DMS53 treated with DMSO at 0.1 percent for 48 hours (cell line): ENCODE measurements around the gene THBS3.
"Not testable (repeated sequence)": the region's sequence is repeated elsewhere in the genome, so short reads cannot be mapped to it uniquely, and the experiment has no call there.

Source experiments
- DNase-seq: peaks from one replicate; lab custom pipeline; 2025; ENCODE audit not compliant: unreplicated experiment; lab: John Stamatoyannopoulos, UW

THBS3 gene

DNA sequence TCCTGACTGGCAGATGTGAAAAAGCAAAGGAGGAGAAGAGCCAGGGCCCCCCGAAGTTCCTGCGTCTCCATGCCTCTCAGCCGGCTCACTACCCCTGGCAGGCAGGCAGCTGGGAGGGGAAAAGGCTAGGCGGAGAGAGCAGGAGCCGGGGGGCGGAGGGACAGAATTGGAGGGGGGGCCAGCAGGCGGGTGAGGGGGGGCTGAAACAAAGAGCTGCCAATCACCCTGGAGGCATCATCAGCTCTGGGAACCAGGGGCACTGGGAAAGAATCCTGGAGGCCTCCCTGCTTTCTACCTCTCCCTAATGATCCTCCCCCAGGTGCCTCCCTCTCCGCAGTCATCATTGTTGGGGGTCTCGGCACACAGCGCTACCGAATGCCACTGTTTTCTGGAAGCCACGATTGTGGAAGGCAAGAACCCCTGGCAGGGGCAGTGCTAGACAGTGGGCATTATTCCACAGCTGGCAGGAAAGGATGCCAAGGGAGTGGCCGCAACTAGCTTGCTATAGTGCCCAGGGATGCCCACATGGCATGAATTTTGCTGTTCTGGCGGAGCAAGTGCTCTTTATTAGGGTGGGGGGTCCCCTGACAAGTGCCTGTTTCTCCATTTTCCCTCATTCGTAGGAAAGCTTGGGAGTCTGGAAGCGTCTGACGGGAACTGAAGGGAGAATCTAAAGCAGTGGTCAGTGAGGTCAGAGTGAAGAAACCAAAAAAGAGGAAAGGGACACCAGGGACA, at the start of gene THBS3:
TSS of gene THBS3 (minus strand) at position 92 of the 735 bp plus-strand sequence. CDS start at position 71, 21 bp downstream.
- DNase-seq, result peak; percentile 63

DNA sequence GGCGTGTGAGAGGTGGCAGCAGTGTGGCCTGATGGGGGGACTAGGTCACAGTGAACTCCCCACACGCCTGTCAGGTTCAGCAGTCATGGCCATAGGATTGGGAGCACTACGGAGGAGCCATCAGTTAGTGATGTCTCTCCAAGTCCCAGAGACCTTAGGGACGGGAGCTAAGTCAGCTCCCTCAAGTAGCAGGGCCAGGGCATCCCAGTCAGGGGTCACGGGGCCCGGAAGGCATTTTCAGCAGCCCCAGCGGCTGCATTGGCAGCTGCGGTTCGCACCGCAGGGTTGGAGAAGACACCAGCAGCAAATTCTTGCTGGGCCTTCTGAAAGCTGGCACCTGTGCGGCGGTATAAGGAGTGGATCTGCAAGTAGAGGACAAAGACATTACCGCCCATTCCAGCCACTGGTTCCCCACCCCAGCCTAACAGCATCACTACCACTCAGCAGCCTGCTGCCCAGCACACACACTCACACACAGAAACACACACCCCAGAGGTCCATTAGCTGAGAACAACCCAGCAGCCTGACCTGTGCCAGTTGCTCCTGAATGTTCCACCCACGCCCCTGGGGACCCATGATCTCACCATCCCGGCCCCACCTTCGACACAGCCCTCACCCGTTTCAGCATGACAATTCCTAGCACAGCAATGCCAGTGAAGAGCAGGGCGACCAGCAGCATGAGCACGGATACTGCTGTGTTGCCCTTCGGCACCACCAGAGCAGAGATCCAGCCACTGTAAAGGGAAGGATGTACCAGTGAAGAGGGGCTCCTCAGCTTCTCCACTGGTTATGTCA, 48.6 kb upstream of the THBS3 start:
- no peak for DNase-seq

DNA sequence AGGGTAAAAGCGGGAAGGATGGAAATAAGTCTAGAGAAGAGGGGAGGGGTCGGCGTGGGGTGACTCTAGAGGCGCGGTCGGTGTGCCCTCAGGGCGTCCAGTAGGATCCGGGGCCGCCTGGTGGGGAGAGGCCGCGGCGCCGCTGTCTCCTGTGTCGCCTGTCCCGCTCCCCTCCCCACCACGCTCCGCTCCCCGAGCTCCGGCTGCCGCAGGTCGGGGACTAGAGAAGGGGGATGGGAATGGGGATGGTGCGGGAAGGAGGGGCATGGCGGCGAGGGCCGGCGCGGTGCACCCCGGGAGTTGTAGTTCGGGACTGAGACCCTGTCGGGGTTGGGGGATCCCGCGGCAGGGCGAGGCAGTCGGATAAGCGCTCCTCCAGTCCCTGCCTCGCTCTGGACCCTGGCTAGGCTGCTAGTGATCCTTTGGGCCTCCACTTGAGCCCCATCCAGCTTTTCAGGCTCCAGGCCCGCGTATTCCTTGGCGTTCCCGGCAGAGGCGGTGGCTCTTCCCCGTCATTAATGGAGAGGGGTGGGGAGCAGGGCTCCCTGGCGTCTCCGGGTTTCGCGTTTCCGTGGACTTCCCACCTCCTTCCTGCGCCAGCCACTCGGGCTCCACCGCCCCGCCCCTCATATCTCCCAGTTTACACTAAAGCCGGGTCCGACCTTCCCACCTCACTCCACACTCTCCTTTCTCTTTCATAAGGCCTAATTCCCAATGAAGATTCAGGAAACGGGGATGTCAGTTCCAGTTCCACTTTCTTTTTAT, 47.7 kb upstream of the THBS3 start, which contains the start of gene ENTREP3:
TSS of gene ENTREP3 (minus strand) at position 241 of the 765 bp plus-strand sequence. CDS start 606 bp downstream, outside the sequence.
- DNase-seq, result peak; percentile 73

DNA sequence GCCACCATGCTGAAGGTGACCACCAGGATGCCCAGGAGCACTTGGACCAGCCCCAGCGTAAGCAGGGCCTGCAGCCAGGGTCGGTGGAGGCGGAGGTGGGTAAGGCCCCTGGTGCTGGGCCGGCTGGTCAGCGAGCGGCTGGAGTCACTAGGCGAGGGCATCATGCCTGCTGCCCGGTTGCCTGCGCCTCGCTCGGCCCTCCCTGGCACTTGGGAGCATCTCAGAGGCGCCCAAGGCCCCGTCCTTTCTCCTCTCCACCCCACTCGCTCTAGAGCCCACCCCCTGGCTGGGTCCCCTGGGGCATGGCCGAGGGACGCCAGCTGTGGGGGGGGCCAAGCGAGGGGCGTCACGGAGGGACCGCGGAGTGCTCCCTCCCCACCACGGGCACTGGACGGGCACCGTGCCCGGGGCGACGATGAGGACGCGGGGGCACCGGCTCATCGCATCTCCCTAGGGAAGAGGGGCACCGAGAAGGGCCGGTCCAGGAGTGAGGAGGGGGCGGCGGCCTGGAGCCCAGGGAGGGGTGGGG, 47.1 kb upstream of the THBS3 start:
- DNase-seq, result no peak

DNA sequence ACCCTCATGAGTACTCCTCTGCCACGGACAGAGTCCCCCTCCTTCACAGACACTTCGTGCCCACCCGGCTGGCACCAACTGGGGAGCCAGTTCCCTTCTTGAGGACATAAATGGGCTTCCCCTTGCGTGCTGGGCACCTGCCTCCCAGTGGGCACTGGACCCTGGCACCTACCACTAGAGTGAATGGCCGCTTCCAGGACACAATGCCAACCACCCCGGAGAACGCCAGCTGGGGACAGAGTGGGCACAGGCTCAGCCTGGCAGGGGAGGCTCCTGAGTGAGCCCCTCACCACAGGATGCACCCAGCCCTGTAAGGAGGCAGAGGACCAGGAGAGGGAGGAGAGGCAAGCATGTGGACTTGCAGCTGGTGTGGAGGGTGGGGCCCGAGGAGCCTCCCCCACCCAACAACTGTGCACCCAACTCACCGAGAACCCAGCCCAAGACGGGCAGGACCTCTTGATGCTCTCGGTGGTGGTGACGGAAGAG, 46.6 kb upstream of the THBS3 start:
- no peak for DNase-seq

DNA sequence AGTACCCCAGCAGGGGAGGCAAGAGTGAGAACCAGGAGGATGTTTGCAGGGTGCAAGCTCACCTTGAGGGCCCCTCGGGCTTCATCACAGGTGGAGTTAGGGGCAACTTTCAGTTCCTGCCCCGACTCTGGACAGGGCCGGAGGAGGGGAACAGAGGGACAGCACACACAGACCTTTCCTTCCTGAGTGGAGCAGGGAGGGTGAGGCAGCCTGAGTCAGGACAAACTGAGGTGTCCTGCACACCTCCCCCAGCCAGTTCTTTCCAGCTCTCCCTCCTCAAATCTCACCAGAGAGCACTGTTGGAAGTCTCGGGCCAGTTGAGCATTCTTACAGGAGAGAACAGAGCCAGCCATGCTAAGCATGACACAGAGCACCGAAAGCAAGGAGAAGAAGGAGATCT, 46.1 kb upstream of the THBS3 start:
- no peak for DNase-seq

DNA sequence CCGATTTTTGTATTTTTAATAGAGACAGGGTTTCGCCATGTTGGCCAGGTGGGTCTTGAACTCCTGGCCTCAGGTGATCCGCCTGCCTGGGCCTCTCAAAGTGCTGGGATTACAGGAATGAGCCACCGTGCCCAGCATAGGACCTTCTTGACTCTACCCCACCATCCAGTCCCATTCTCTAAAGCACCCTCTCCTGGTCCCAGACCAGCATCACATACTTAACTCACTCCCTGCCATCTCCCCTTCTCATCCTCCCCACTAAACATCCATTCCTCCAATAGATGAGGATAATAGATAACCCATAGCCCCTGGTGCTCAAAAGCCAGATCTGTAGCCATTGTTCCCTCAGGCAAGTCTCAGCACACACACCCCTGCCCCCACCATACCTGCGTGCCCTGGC, 45.5 kb upstream of the THBS3 start:
- no peak for DNase-seq

DNA sequence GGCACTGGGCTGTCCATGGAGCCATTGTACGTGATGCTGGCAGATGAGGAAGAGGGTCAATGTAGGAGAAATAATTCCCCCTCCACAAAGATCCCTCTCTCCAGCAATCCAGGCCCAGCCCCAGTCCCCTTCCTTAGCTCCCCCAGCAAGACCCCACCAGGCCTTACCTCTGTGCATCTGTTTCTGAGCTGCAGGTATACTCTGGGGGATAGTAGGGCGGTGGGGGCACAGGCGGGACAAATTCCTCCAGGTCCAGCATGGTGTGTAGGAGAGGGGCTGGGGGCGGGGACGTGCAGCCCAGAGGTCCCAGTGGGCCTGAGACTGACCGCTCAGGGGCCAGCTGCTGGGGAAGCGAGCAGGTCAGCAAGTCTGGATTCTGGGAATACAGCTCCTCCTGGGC, 43.9 kb upstream of the THBS3 start:
- no peak for DNase-seq

DNA sequence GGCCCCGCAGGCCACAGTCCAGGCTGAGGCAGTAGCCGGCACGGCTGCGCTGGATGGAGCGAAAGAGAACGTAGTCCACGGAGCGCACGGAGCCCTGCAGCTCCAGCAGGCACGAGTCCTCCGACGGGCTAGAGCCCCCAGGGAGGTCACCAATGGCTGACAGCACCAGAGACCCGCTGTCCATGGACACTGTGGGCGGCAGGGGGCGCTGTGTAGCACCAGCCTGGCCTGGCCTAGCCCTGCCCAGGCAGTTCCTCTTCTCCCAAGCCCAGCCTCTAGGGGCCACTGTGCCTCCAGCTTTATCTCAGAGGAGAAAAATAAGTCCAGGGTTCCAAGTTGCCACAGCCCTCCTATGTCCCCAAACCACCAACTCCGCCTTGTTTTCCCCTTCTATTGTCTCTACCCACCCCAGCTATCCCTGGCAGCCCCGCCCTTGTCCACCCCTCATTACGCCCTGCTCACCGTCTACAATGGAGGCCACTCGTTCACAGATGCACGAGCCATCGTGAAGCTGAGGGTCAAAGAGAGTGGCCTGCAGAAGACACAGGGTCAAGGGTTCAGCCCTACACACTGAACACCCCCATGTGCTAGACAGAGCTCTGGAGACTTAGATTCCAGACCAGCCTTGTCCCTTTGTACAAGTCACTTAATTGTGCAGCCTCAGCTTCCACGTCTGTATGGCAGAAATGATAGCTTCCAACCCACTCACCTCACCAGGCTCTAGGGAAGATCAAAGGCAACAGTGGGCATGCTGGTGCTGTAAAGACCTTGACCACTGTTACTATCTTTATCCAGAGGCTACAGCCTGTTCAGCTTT, 43.1 kb upstream of the THBS3 start:
- DNase-seq, result peak; percentile 89

DNA sequence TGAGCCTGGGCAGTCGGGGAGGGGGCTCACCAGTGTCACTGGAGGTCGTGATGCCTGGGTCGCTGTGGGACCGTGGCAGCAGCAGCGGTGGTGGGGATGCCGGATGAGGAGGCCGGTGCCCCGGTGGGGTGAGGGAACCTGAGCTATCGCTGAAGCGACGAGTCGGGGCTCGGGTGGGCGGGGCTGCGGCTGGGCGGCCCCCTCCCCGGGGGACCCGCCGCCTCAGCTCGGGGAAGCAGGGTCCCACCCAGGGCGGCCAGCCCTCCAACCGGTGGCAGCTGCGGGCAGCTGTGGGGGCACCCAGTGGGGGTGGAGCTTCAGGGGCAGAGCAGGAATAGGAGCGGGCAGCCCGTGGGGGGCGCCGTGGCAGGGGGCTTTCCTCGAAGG, 42.5 kb upstream of the THBS3 start:
- no peak for DNase-seq

DNA sequence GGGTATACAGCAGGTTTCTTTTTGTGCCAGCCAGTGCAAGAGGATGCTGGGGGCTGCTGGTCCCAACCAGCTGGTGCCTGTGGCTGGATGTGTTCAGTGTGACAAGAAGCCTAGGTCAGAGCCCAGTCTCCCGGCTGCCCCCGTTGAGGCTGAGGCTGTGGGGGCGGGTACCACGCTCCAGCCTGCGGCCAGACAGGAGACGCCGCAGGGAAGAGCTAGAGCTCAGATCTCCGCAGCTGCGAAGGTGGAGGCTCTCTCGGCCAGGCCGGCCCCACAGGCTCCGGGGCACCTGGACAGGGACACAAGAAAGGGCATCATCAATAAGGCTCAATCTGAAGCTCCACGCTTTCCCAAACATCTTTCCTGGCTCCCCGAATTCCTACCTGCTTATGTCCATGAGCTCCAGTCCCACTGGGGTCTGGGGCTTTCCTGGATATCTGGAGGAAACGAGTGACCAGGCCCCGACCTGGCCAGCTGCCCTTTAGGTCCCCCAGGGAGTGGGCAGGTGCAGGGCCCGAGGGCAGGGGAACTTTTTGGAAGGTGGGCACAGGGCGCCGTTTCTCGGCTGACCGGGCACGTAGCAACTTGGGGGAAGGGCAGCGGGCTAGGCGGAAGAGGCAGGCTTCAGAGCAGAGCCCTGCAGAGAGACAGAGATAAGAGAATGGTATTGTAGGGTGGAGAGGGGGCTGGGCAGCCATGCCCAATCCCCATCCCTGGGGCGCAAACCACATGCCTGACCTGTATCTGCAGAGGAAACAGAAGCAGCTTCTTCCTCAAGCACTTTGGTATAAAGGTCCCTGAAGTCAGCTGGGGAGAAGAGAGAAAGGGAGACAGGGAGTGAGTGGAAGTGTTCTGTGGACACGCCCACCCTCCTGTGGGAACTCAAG, 40.2 kb upstream of the THBS3 start:
- DNase-seq, result no peak

DNA sequence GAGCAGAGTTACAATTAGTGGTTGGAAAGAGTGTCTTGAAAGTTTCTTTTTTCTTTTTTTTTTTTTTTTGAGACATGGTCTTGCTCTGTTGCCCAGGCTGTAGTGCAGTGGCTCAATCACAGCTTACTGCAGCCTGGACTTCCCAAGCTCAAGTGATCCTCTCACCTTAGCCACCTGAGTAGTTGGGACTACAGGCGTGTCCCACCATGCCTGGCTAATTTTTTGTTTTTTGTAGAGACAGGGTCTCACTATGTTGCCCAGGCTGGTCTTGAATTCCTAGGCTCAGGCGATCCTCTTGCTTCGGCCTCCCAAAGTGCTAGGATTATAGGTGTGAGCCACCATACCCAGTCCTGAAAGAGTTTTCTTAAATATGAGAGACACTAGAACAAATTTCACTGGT, 39.1 kb upstream of the THBS3 start:
- not testable (repeated sequence) for DNase-seq

DNA sequence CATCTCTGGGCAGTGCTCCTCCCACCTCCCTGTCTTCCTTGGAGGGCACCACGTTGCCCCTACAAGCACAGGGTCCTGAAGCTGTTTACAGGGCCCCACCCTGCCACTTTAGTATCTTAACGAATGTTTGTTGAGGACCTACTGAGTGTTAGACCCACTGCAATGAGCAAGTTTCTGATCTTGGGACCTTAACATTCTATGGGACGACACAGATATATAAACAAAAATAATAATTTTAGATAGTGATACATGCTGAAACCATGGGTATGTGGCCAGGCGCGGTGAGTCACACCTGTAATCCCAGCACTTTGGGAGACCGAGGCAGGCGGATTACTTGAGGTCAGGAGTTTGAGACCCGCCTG, 37.4 kb upstream of the THBS3 start:
- no peak for DNase-seq

DNA sequence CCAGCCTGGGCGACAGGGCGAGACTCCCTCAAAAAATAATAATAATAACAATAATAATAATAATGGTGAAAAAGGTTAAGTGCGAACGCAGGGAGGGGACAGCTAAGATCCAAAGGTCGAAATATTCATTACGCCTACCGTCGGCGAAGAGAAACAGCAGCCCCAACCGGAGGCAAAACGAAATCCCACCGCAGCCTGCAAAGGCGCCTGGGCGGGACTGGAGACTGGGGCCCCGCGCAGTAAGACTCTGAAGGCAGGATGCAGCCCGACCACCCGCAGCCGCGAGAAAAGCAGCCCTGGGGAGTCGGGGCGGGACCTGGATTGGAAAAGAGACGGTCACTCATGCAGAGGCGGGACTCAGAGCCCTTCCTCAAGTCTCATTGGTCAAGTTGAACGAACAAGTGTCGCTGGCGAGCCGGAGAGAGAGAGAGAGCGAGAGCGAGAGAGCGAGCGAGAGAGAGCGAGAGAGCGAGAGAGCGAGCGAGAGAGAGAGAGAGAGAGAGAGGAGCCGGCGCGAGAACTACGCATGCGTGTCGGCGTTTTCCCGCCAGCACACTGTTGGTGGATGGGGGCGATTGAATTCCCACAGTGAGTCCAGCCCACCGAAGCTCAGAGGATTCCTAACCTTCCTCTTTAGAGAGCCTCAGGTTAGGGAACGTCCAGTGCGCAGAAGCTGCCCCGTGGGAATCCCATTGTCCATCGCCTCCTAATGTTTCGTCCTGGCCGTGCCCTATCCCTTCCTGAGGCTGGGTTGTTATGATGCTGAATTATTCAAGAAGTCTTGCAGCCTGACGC, 36.9 kb upstream of the THBS3 start:
- DNase-seq, result peak; percentile 97

DNA sequence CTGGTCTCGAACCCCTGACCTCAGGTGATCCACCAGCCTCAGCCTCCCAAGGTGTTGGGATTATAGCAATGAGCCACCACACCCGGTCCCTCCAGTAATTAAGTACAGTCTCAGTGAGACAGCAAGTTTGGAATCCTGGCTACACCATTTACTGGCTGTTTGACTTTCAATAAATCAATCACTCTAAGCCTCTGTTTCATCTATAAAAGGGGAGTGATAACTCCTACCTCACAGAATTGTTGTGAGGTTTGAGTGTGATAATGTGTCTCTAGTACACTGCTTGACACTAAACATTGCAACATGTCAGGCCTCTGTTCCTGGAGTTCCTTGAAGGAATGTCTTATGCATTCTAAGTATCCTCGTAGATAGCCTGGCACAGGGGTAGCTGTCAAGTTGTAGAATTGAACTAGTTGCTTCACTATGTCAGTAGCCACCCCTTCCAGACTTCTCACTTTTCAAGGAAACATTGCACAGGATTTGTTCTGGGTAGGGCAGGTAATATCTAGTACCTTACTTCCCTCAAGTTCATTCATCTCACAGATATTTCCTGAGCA, 35.2 kb upstream of the THBS3 start:
- DNase-seq, result no peak

DNA sequence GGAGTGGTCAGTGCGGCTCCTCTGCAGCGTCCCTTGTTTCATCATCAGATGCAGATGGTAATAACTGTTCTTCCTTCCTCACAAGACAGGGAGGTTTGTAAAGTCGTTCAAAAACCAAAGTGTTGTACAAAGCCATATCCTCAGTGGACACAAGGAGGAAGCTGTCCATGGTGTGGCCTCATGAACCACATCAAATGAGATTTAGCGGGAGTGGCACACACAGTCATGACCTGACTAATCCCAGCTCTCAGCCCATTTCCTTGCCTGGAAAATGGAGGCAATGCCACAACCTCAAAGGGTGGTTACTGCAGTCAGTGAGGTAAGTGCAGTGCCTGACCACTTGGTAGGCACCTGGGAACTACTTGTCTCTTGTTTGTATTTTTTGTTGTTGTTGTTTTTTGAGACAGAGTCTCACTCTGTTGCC, 34.2 kb upstream of the THBS3 start:
- DNase-seq, result no peak

DNA sequence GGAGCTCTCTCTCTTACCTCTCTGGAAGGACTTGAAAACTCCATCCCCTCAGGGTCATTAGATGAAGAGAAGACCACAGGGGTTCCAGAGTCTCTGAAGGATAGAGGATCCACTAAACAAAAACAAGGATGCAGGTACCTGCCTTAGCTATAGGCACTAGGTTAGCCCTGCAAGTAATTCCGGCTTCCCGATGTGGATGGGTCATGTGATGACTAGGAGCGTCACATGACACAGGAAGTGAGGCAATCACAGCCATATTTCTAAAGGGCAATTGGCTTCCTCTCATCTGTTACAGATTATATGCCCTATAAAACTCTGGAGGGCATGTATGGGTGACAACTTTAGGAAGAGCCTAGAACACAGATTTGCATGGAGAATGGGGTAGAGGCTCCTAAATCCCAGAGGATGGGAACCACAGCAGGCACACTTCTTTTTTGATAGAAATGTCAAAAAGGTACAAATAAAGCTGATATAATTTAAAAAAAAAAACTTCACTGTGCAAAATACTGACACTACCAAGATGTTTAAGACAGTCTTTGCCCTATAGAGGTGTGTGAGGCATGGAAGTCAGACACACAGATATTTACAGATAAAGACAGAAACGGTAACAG, 33.5 kb upstream of the THBS3 start:
- peak; percentile 91 for DNase-seq

DNA sequence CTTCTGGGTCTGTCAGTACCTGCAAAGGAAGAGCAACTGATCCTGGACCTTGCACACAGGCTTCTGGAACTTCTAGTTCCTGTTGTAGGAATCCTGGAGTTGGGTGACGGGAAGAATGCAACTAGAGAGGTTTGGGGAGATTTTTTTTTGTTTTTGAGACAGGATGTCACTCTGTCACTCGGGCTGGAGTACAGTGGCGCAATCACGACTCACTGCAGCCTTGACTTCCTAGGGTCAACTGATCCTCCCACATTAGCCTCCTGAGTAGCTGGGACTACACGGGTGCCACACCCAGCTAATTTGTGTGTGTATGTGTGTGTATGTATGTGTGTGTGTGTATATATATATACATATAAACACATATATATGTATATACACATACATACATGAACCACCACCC, 28.8 kb upstream of the THBS3 start:
- no peak for DNase-seq
